Heart left ventricle (tissue), 13 donors: Measurements from ENCODE around the gene TACC2.

Experiments
- CTCF ChIP-seq, 12 donors: fragments of 200-600 bp; sonication (generic) in 4 of 12; IDR thresholded peaks; one replicate each; pipeline versions ENCODE4 v1.5.0 to v1.8.0; 2018 to 2022; ENCODE audit warnings: antibody characterized with exemption in 12 of 12, mild to moderate bottlenecking in 5 of 12
- POLR2A ChIP-seq, 2 donors: fragments of 450-650 bp; IDR thresholded peaks; one replicate each; pipeline ENCODE4 v1.6.1; 2017; ENCODE audit warnings: antibody characterized with exemption in 2 of 2, mild to moderate bottlenecking in 2 of 2, moderate library complexity in 2 of 2
- donor health status: ischemic (EF 13 %, LVEDD 7.1; RV severe dilation, severe dysfunction).
- donor health status: DM: no; HTN: yes; CAD: no.
- donor health status: DM: no; HTN: no; CAD: no.
- donor health status: ischemic (EF 25% LVEDD 6.9; RV normal size, moderate dysfunction).
- donor health status: ischemic (EF 25% LVEDD 5.7; RV mildly dilated, moderate dysfunction).
- donor health status: ischemic (EF 35%, LVEDD 5.7; RV mildly dilated, moderate dysfunction).
- donor health status: nonischemic (EF 11% LVEDD 7.7; RV severe dilation, severe dysfunction).
- donor health status: DM: yes; HTN: yes; CAD: no.
- donor health status: PGD.
- donor health status: ischemic (EF 29% LVEDD 5.4; RV normal size, mild dysfunction).
- donor health status: nonischemic (EF 23%, LVEDD 6.1; RV moderate dilation, normal function).

- no peak for TF ChIP-seq CTCF (IDR thresholded peaks at IDR 0.05)
- no peak for TF ChIP-seq POLR2A (IDR thresholded peaks at IDR 0.05)
These were observed 98.5 kb downstream of the TACC2 start for GRCh38 chr10:122087436-122087835.
